ENCODE measurements around the gene PKD2L1.
"Not testable (repeated sequence)": the region's sequence is repeated elsewhere in the genome, so short reads cannot be mapped to it uniquely, and the experiment has no call there.

The PKD2L1 gene

GRCh38 chr10:100330079-100330478 lies at the start of gene PKD2L1:
Gene PKD2L1, minus strand, starts transcription at chr10:100330228. Its CDS starts 125 bp downstream, at chr10:100330103.
- Histone ChIP-seq H3K4me3 (ENCODE audit: low read length) (no peak within 1 kb of the TSS), H3K9ac (ENCODE audit: low read depth, low read length) (no peak within 1 kb of the TSS), H3K27ac (ENCODE audit: low read length) (no peak within 1 kb of the TSS), H3K36me3 (ENCODE audit: insufficient read depth, low read depth, low read length) (no peaks in the 10 kb centered on the region), H3K9me3 (ENCODE audit: insufficient read depth, low read depth, low read length) (no peaks in the 10 kb centered on the region), H3K4me1 (ENCODE audit: insufficient read depth, low read length) (no peaks in the 10 kb centered on the region), H3K27me3 (ENCODE audit: insufficient read depth, low read length) (peaks cover 35% of the 10 kb centered on the region)

GRCh38 chr10:100377830-100378229 lies 47.8 kb upstream of the PKD2L1 start:
- H3K9ac ChIP-seq (ENCODE audit: low read depth, low read length), result no peak overlapping the region
- H3K4me3 ChIP-seq (ENCODE audit: low read length), result no peak overlapping the region
- no peaks in the 10 kb centered on the region for H3K9me3 ChIP-seq (ENCODE audit: insufficient read depth, low read depth, low read length)
- H3K4me1 ChIP-seq (ENCODE audit: insufficient read depth, low read length), result peaks cover 4% of the 10 kb centered on the region; the same call in 1 of the 2 replicates
- H3K36me3 ChIP-seq (ENCODE audit: insufficient read depth, low read depth, low read length), result peaks cover 24% of the 10 kb centered on the region; the same call in 1 of the 2 replicates
- no peak overlapping the region for H3K27ac ChIP-seq (ENCODE audit: low read length)
- no peaks in the 10 kb centered on the region for H3K27me3 ChIP-seq (ENCODE audit: insufficient read depth, low read length)

- not testable (repeated sequence) for H3K9me3 ChIP-seq (ENCODE audit: insufficient read depth, low read depth, low read length); H3K9ac ChIP-seq (ENCODE audit: low read depth, low read length); H3K27me3 ChIP-seq (ENCODE audit: insufficient read depth, low read length); H3K27ac ChIP-seq (ENCODE audit: low read length); H3K4me3 ChIP-seq (ENCODE audit: low read length)
- Histone ChIP-seq H3K36me3 (ENCODE audit: insufficient read depth, low read depth, low read length) (peaks cover 14% of the 10 kb centered on the region; the same call in 1 of the 2 replicates), H3K4me1 (ENCODE audit: insufficient read depth, low read length) (peaks cover 12% of the 10 kb centered on the region; the same call in 1 of the 2 replicates)
Observed at GRCh38 chr10:100376656-100377055, 46.6 kb upstream of the PKD2L1 start.

GRCh38 chr10:100374677-100375353 lies 44.8 kb upstream of the PKD2L1 start:
- H3K27me3 ChIP-seq (ENCODE audit: insufficient read depth, low read length); H3K36me3 ChIP-seq (ENCODE audit: insufficient read depth, low read depth, low read length); H3K9me3 ChIP-seq (ENCODE audit: insufficient read depth, low read depth, low read length): not testable (repeated sequence)
- Histone ChIP-seq H3K27ac (ENCODE audit: low read length) (peak overlapping the region; percentile 99), H3K9ac (ENCODE audit: low read depth, low read length) (peak overlapping the region; percentile 99; the same call in 1 of the 2 replicates), H3K4me3 (ENCODE audit: low read length) (peak overlapping the region; percentile 95), H3K4me1 (ENCODE audit: insufficient read depth, low read length) (peaks cover 26% of the 10 kb centered on the region)

GRCh38 chr10:100374200-100374655 lies 44.2 kb upstream of the PKD2L1 start:
- H3K4me3 ChIP-seq (ENCODE audit: low read length), result peak overlapping the region; percentile 95
- H3K4me1 ChIP-seq (ENCODE audit: insufficient read depth, low read length), result peaks cover 26% of the 10 kb centered on the region
- H3K36me3 ChIP-seq (ENCODE audit: insufficient read depth, low read depth, low read length), result no peaks in the 10 kb centered on the region
- H3K27ac ChIP-seq (ENCODE audit: low read length), result peak overlapping the region; percentile 99
- H3K27me3 ChIP-seq (ENCODE audit: insufficient read depth, low read length), result no peaks in the 10 kb centered on the region
- no peaks in the 10 kb centered on the region for H3K9me3 ChIP-seq (ENCODE audit: insufficient read depth, low read depth, low read length)
- peak overlapping the region; percentile 99 for H3K9ac ChIP-seq (ENCODE audit: low read depth, low read length)

- Histone ChIP-seq H3K4me1 (ENCODE audit: insufficient read depth, low read length) (peaks cover 26% of the 10 kb centered on the region), H3K4me3 (ENCODE audit: low read length) (peak overlapping the region; percentile 95), H3K9ac (ENCODE audit: low read depth, low read length) (peak overlapping the region; percentile 99), H3K27me3 (ENCODE audit: insufficient read depth, low read length) (no peaks in the 10 kb centered on the region), H3K27ac (ENCODE audit: low read length) (peak overlapping the region; percentile 99), H3K9me3 (ENCODE audit: insufficient read depth, low read depth, low read length) (no peaks in the 10 kb centered on the region), H3K36me3 (ENCODE audit: insufficient read depth, low read depth, low read length) (no peaks in the 10 kb centered on the region)
Observed at GRCh38 chr10:100373298-100374199, 43.5 kb upstream of the PKD2L1 start.

- H3K4me1 ChIP-seq (ENCODE audit: insufficient read depth, low read length), result peaks cover 26% of the 10 kb centered on the region
- peak overlapping the region; percentile 95 for H3K4me3 ChIP-seq (ENCODE audit: low read length)
- H3K9me3 ChIP-seq (ENCODE audit: insufficient read depth, low read depth, low read length), result no peaks in the 10 kb centered on the region
- H3K36me3 ChIP-seq (ENCODE audit: insufficient read depth, low read depth, low read length), result no peaks in the 10 kb centered on the region
- H3K9ac ChIP-seq (ENCODE audit: low read depth, low read length), result peak overlapping the region; percentile 82; the same call in 1 of the 2 replicates
- H3K27ac ChIP-seq (ENCODE audit: low read length), result peak overlapping the region; percentile 65
- no peaks in the 10 kb centered on the region for H3K27me3 ChIP-seq (ENCODE audit: insufficient read depth, low read length)
Observed at GRCh38 chr10:100372415-100373297, 42.6 kb upstream of the PKD2L1 start.

- no peaks in the 10 kb centered on the region for H3K9me3 ChIP-seq (ENCODE audit: insufficient read depth, low read depth, low read length)
- no peaks in the 10 kb centered on the region for H3K36me3 ChIP-seq (ENCODE audit: insufficient read depth, low read depth, low read length)
- no peaks in the 10 kb centered on the region for H3K27me3 ChIP-seq (ENCODE audit: insufficient read depth, low read length)
- peak overlapping the region; percentile 63 for H3K27ac ChIP-seq (ENCODE audit: low read length)
- peak overlapping the region; percentile 25; the same call in 1 of the 2 replicates for H3K4me3 ChIP-seq (ENCODE audit: low read length)
- H3K9ac ChIP-seq (ENCODE audit: low read depth, low read length), result peak overlapping the region; percentile 38; the same call in 1 of the 2 replicates
- peaks cover 26% of the 10 kb centered on the region for H3K4me1 ChIP-seq (ENCODE audit: insufficient read depth, low read length)
Observed at GRCh38 chr10:100371482-100372027, 41.5 kb upstream of the PKD2L1 start.

GRCh38 chr10:100370714-100371481 lies 40.9 kb upstream of the PKD2L1 start:
- no peaks in the 10 kb centered on the region for H3K36me3 ChIP-seq (ENCODE audit: insufficient read depth, low read depth, low read length)
- peak overlapping the region; percentile 63 for H3K27ac ChIP-seq (ENCODE audit: low read length)
- peaks cover 26% of the 10 kb centered on the region for H3K4me1 ChIP-seq (ENCODE audit: insufficient read depth, low read length)
- no peaks in the 10 kb centered on the region for H3K9me3 ChIP-seq (ENCODE audit: insufficient read depth, low read depth, low read length)
- peak overlapping the region; percentile 38; the same call in 1 of the 2 replicates for H3K9ac ChIP-seq (ENCODE audit: low read depth, low read length)
- peak overlapping the region; percentile 25; the same call in 1 of the 2 replicates for H3K4me3 ChIP-seq (ENCODE audit: low read length)
- H3K27me3 ChIP-seq (ENCODE audit: insufficient read depth, low read length), result no peaks in the 10 kb centered on the region

GRCh38 chr10:100368721-100369120 lies 38.7 kb upstream of the PKD2L1 start:
- H3K9me3 ChIP-seq (ENCODE audit: insufficient read depth, low read depth, low read length), result no peaks in the 10 kb centered on the region
- H3K36me3 ChIP-seq (ENCODE audit: insufficient read depth, low read depth, low read length), result peaks cover 9% of the 10 kb centered on the region; the same call in 1 of the 2 replicates
- H3K9ac ChIP-seq (ENCODE audit: low read depth, low read length), result no peak overlapping the region
- H3K27ac ChIP-seq (ENCODE audit: low read length), result no peak overlapping the region
- no peaks in the 10 kb centered on the region for H3K27me3 ChIP-seq (ENCODE audit: insufficient read depth, low read length)
- H3K4me3 ChIP-seq (ENCODE audit: low read length), result no peak overlapping the region
- peaks cover 25% of the 10 kb centered on the region for H3K4me1 ChIP-seq (ENCODE audit: insufficient read depth, low read length)

Measured in iPS-20b (cell line).